H1 (cell line): ENCODE measurements around the gene INSIG1. TPM values are rescaled to one million over a fixed set of nuclear protein-coding genes. Genes with fewer than 3 reads are reported as not detected.

Source experiments
- CTCF ChIA-PET: fragments of 300-600 bp; sonication (Branson Sonifier 250); formaldehyde crosslinking; loops from one replicate; lab custom pipeline; 2021; ENCODE audit not compliant: partially characterized antibody; lab: Charles Lee
- POLR2A ChIA-PET: fragments of 300-600 bp; sonication (Branson Sonifier 250); formaldehyde crosslinking; loops from one replicate; lab custom pipeline; 2021; ENCODE audit warnings: inconsistent platforms; ENCODE audit not compliant: partially characterized antibody; lab: Charles Lee
- DNase-seq, 2 experiments: peaks; one replicate each; pipeline versions ENCODE4 v3.0.0 to v3.0.0-alpha.2; 2010 to 2022; ENCODE audit warnings: low spot score in 2 of 2, low read depth in 1 of 2, mixed read lengths in 1 of 2
- FAIRE-seq: peaks from 2 replicates; lab custom pipeline; 2011; peaks lifted over from hg19 to GRCh38; lab: Jason Lieb, UNC
- H2AFZ ChIP-seq: 2 replicates; pipeline ENCODE4 v1.8.1; 2012; ENCODE audit warnings: low read length, inconsistent platforms
- H2AK5ac ChIP-seq: 2 replicates; pipeline ENCODE4 v1.6.1; 2013; ENCODE audit warnings: low read depth, low read length
- H2BK120ac ChIP-seq: replicated peaks from 2 replicates; pipeline ENCODE3; 2013; ENCODE audit warnings: low read depth, low read length, inconsistent platforms
- H2BK12ac ChIP-seq: 2 replicates; pipeline ENCODE4 v1.6.1; 2013; ENCODE audit warnings: low read depth, low read length
- H2BK15ac ChIP-seq: 2 replicates; pipeline ENCODE4 v1.6.1; 2013; ENCODE audit warnings: low read length
- H2BK20ac ChIP-seq: 2 replicates; pipeline ENCODE4 v1.6.1; 2013; ENCODE audit warnings: low read length
- H2BK5ac ChIP-seq: 2 replicates; pipeline ENCODE4 v1.6.1; 2013; ENCODE audit warnings: low read depth, low read length
- H3K14ac ChIP-seq: 2 replicates; pipeline ENCODE4 v1.6.1; 2013; ENCODE audit warnings: inconsistent platforms; ENCODE audit not compliant: insufficient read length
- H3K18ac ChIP-seq: 2 replicates; pipeline ENCODE4 v1.6.1; 2013; ENCODE audit warnings: low read length; ENCODE audit errors: extremely low read depth
- H3K23ac ChIP-seq: 2 replicates; pipeline ENCODE4 v1.6.1; 2013; ENCODE audit warnings: inconsistent platforms; ENCODE audit not compliant: insufficient read length
- H3K23me2 ChIP-seq: 2 replicates; pipeline ENCODE4 v1.6.1; 2013; ENCODE audit warnings: low read depth, low read length
- H3K27ac ChIP-seq: 2 replicates; pipeline ENCODE4 v1.6.1; 2011; ENCODE audit warnings: low read depth, low read length, inconsistent platforms
- H3K27me3 ChIP-seq, 4 experiments: replicated peaks in 1 of 4; 1 replicate in 1 of 4; 2 replicates in 3 of 4; pipeline versions ENCODE4 v1.6.1 to v1.8.1; 2011 to 2013; ENCODE audit warnings: low read length in 3 of 4, mild to moderate bottlenecking in 3 of 4, inconsistent platforms in 2 of 4, mixed read lengths in 2 of 4, moderate library complexity in 1 of 4; ENCODE audit not compliant: control insufficient read depth in 3 of 4, insufficient read depth in 3 of 4; ENCODE audit errors: extremely low read depth in 1 of 4
- H3K36me3 ChIP-seq, 4 experiments: 2 replicates each; pipeline versions ENCODE4 v1.6.1 to v1.8.1; 2011 to 2013; ENCODE audit warnings: mild to moderate bottlenecking in 4 of 4, low read length in 3 of 4, moderate library complexity in 2 of 4, control low read depth in 1 of 4, inconsistent platforms in 1 of 4; ENCODE audit not compliant: insufficient read depth in 4 of 4, control insufficient read depth in 2 of 4
- H3K4ac ChIP-seq: replicated peaks from 2 replicates; pipeline ENCODE3; 2013; ENCODE audit warnings: low read length, low read depth, mixed read lengths, inconsistent platforms; ENCODE audit not compliant: insufficient read length
- H3K4me1 ChIP-seq, 4 experiments: replicated peaks in 1 of 4; 1 replicate in 1 of 4; 2 replicates in 3 of 4; pipeline versions ENCODE4 v1.6.1 to v1.8.1; 2011 to 2013; ENCODE audit warnings: low read length in 3 of 4, inconsistent platforms in 2 of 4, mixed read lengths in 1 of 4; ENCODE audit not compliant: insufficient read depth in 4 of 4, control insufficient read depth in 3 of 4
- H3K4me2 ChIP-seq, 2 experiments: 2 replicates each; pipeline versions ENCODE4 v1.6.1 to v1.8.1; 2011 to 2013; ENCODE audit warnings: low read depth in 2 of 2, low read length in 2 of 2, control low read depth in 1 of 2, inconsistent platforms in 1 of 2, mild to moderate bottlenecking in 1 of 2; ENCODE audit not compliant: insufficient read depth in 1 of 2
- H3K4me3 ChIP-seq, 4 experiments: fragments of 200-600, 300-600 bp in 1 of 4; sonication (generic), shearing (Covaris generic), sonication (Bioruptor Twin) in 1 of 4; 2 replicates each; pipeline versions ENCODE4 v1.5.1 to v1.8.1; 2011 to 2016; ENCODE audit warnings: low read length in 4 of 4, low read depth in 3 of 4, control low read depth in 2 of 4, inconsistent platforms in 2 of 4, mild to moderate bottlenecking in 2 of 4, mixed read lengths in 1 of 4, moderate library complexity in 1 of 4; ENCODE audit not compliant: insufficient read depth in 2 of 4; ENCODE audit errors: extremely low read depth in 1 of 4
- H3K56ac ChIP-seq: replicated peaks from 2 replicates; pipeline ENCODE3; 2013; ENCODE audit warnings: low read depth, mild to moderate bottlenecking, mixed read lengths, low read length, inconsistent platforms; ENCODE audit not compliant: insufficient read length
- H3K79me1 ChIP-seq: 2 replicates; pipeline ENCODE4 v1.6.1; 2013; ENCODE audit warnings: low read depth, low read length, control low read depth
- H3K79me2 ChIP-seq, 2 experiments: 2 replicates each; pipeline versions ENCODE4 v1.6.1 to v1.8.1; 2012 to 2013; ENCODE audit warnings: low read length in 2 of 2, mild to moderate bottlenecking in 2 of 2, inconsistent platforms in 1 of 2; ENCODE audit not compliant: insufficient read depth in 2 of 2, control insufficient read depth in 1 of 2
- H3K9ac ChIP-seq, 4 experiments: replicated peaks in 1 of 4; 1 replicate in 1 of 4; 2 replicates in 3 of 4; pipeline versions ENCODE4 v1.6.1 to v1.8.1; 2011 to 2013; ENCODE audit warnings: low read depth in 3 of 4, low read length in 3 of 4, control low read depth in 2 of 4, mild to moderate bottlenecking in 2 of 4, moderate library complexity in 2 of 4, inconsistent platforms in 1 of 4; ENCODE audit errors: extremely low read depth in 1 of 4
- H3K9me3 ChIP-seq, 2 experiments: 2 replicates each; pipeline versions ENCODE4 v1.6.1 to v1.8.1; 2012 to 2013; ENCODE audit warnings: mild to moderate bottlenecking in 2 of 2, moderate library complexity in 2 of 2, control low read depth in 1 of 2, inconsistent platforms in 1 of 2, low read depth in 1 of 2, low read length in 1 of 2, mixed read lengths in 1 of 2; ENCODE audit not compliant: insufficient read depth in 2 of 2
- H4K20me1 ChIP-seq, 2 experiments: replicated peaks in 1 of 2; 2 replicates each; pipeline versions ENCODE3 to v1.8.1; 2011 to 2013; ENCODE audit warnings: inconsistent platforms in 2 of 2, low read length in 2 of 2, mild to moderate bottlenecking in 1 of 2; ENCODE audit not compliant: insufficient read depth in 2 of 2, control insufficient read depth in 1 of 2
- H4K5ac ChIP-seq: 2 replicates; pipeline ENCODE4 v1.6.1; 2013; ENCODE audit warnings: low read length, low read depth, mixed read lengths, inconsistent platforms; ENCODE audit not compliant: insufficient read length
- H4K8ac ChIP-seq: 2 replicates; pipeline ENCODE4 v1.8.0; 2013; ENCODE audit warnings: mild to moderate bottlenecking, moderate library complexity, low read length, inconsistent platforms; ENCODE audit not compliant: insufficient read depth; ENCODE audit errors: extremely low read depth
- H4K91ac ChIP-seq: replicated peaks from 2 replicates; pipeline ENCODE3; 2013; ENCODE audit warnings: low read length, mixed read lengths, inconsistent platforms; ENCODE audit not compliant: insufficient read length
- CBX5 ChIP-seq: fragments of 300-800, 300-1000 bp; sonication (generic); IDR thresholded peaks from 2 replicates; pipeline ENCODE4 v1.7.1; 2016; ENCODE audit warnings: antibody characterized with exemption, low read length, low read depth
- CEBPB ChIP-seq: IDR thresholded peaks from 2 replicates; pipeline ENCODE4 v1.6.1; 2012; ENCODE audit warnings: low read depth, low read length
- EP300 ChIP-seq, 2 experiments: IDR thresholded peaks; 1 replicate in 1 of 2; 2 replicates in 1 of 2; pipeline ENCODE4 v1.6.1; 2011 to 2012; ENCODE audit warnings: low read depth in 2 of 2, low read length in 2 of 2, mild to moderate bottlenecking in 2 of 2, borderline replicate concordance in 1 of 2, inconsistent platforms in 1 of 2, moderate library complexity in 1 of 2
- TEAD4 ChIP-seq: IDR thresholded peaks from 2 replicates; pipeline ENCODE4 v1.6.1; 2012; ENCODE audit warnings: low read depth, low read length, inconsistent platforms, mixed read lengths
- WGBS, 2 experiments: shearing (Covaris generic) in 1 of 2; methylation state at CpG; one replicate each; pipeline versions ENCODE4 v1.1.6 to v1.1.7; 2013 to 2015; ENCODE audit warnings: low lambda C conversion rate in 2 of 2, mixed read lengths in 2 of 2, inconsistent platforms in 1 of 2, low coverage in 1 of 2, missing lambda C conversion rate in 1 of 2; ENCODE audit not compliant: insufficient replicate concordance in 2 of 2, insufficient coverage in 1 of 2, insufficient read length in 1 of 2; ENCODE audit errors: extremely low coverage in 1 of 2, missing lambda C conversion rate in 1 of 2; 5-methylcytosine and 5-hydroxymethylcytosine counted together
- polyA plus RNA-seq, 7 experiments: library from polyadenylated mRNA; depleted of rRNA in 3 of 7; stranded (reverse) in 5 of 7; unstranded in 2 of 7; fragments of >200 nt in 5 of 7; fragments of 200-250 nt in 2 of 7; gene quantifications; 1 replicate in 5 of 7; 2 replicates in 1 of 7; 4 replicates in 1 of 7; pipeline versions ENCODE4 v1.2.1 to v1.2.3, GENCODE V29; 2011 to 2013; ENCODE audit warnings: missing spikeins in 2 of 7, mixed read lengths in 2 of 7
- total RNA-seq: library from RNA; stranded (reverse); fragmentation: NEBNext Ultra II Directional; extraction: Animal tissue kit (Norgen Biotek cat#: 25700); gene quantifications from 2 replicates; pipeline ENCODE4 v1.2.1, GENCODE V29; 2021

INSIG1 gene
- total and polyA plus RNA-seq, 2 of the 8 experiments (the other 6 are each of a cell fraction or from before 2014, with no cell fraction given): 40.0 to 58.4 TPM

GRCh38 chr7:155276800-155277375, 20.8 kb upstream of the INSIG1 start:
- Histone ChIP-seq H2BK120ac (no peak overlapping the region), H3K36me3 (no peaks in the 10 kb centered on the region), H3K27me3 (no peaks in the 10 kb centered on the region; a peak in 1 of 7 replicates), H3K4ac (no peak overlapping the region), H3K4me1 (peaks cover 0 to 6% (median 2%) of the 10 kb centered on the region in 4 experiments; a peak in 2 of 7 replicates), H3K9me3 (no peaks in the 10 kb centered on the region), H2AFZ (peak overlapping the region; percentile 48; the same call in 1 of the 2 replicates), H3K18ac (no peak overlapping the region), H3K27ac (no peak overlapping the region), H2BK15ac (no peak overlapping the region), H3K79me1 (no peaks in the 10 kb centered on the region), H4K8ac (no peak overlapping the region), H3K4me3 (no peak overlapping the region), H3K9ac (no peak overlapping the region), H4K5ac (no peak overlapping the region), H3K14ac (no peak overlapping the region), H2BK5ac (no peak overlapping the region), H3K56ac (no peak overlapping the region), H4K91ac (no peak overlapping the region), H3K79me2 (no peaks in the 10 kb centered on the region), H3K23me2 (no peaks in the 10 kb centered on the region), H2BK12ac (no peak overlapping the region), H3K4me2 (no peak overlapping the region), H2BK20ac (no peak overlapping the region), H2AK5ac (no peak overlapping the region), H4K20me1 (no peaks in the 10 kb centered on the region), H3K23ac (no peak overlapping the region)
- FAIRE-seq (no peak), DNase-seq (no peak)
- ChIA-PET CTCF (interaction anchor here (1.2 kb wide), 1 partner anchor 12 kb away, joined by 3 read pairs; no protein-coding TSS in a partner anchor), POLR2A (no interaction called here)
- TF ChIP-seq CBX5: no peak
- no peak for TF ChIP-seq CEBPB
- TF ChIP-seq TEAD4: no peak
- no peak for TF ChIP-seq EP300 (IDR thresholded peaks at IDR 0.05; ENCODE audit: borderline replicate concordance in 1 of 2, low read depth in 2 of 2, low read length in 2 of 2)
- TF ChIP-seq, all 59 proteins: peak for 0
- 88% methylated on average over 9 of the region's 12 CpGs; no CpG with 5 or more reads in 1 of the 2 experiments for WGBS, 2 experiments
